Naive B cell (primary cell): ENCODE measurements around the gene MTHFD1L. TPM values are rescaled to one million over a fixed set of nuclear protein-coding genes. Genes with fewer than 3 reads are reported as not detected.
"Not testable (repeated sequence)": the region's sequence is repeated elsewhere in the genome, so short reads cannot be mapped to it uniquely, and the experiment has no call there.

Experiments
- ATAC-seq, 2 donors: fragments of 150-1000 bp; cut with Tn5 transposase; 2 replicates each; pipeline ENCODE4 v1.10.0; 2021; ENCODE audit warnings: low read depth in 2 of 2, mild to moderate bottlenecking in 2 of 2, moderate library complexity in 2 of 2
- DNase-seq: peaks from one replicate; pipeline ENCODE4 v3.0.0; 2022
- H3K27ac Mint-ChIP-seq, 6 donors: one replicate each; pipeline ENCODE4 v1.8.0; 2020 to 2022; ENCODE audit warnings: mild to moderate bottlenecking in 6 of 6, mixed read lengths in 6 of 6, moderate library complexity in 5 of 6, inconsistent platforms in 2 of 6
- H3K27me3 Mint-ChIP-seq, 3 donors: one replicate each; pipeline ENCODE4 v1.8.0; 2021 to 2022; ENCODE audit warnings: mixed read lengths in 3 of 3, mild to moderate bottlenecking in 1 of 3
- H3K36me3 Mint-ChIP-seq, 2 donors: one replicate each; pipeline ENCODE4 v1.8.0; 2020 to 2022; ENCODE audit warnings: mixed read lengths in 2 of 2, inconsistent platforms in 1 of 2, mild to moderate bottlenecking in 1 of 2
- H3K4me1 Mint-ChIP-seq, 3 donors: one replicate each; pipeline ENCODE4 v1.8.0; 2020 to 2022; ENCODE audit warnings: mixed read lengths in 3 of 3, inconsistent platforms in 1 of 3, mild to moderate bottlenecking in 1 of 3, moderate library complexity in 1 of 3
- H3K4me3 Mint-ChIP-seq, 8 donors: one replicate each; pipeline ENCODE4 v1.8.0; 2020 to 2022; ENCODE audit warnings: mild to moderate bottlenecking in 8 of 8, mixed read lengths in 8 of 8, moderate library complexity in 8 of 8, inconsistent platforms in 2 of 8
- H3K9me3 Mint-ChIP-seq, 7 donors: one replicate each; pipeline ENCODE4 v1.8.0; 2020 to 2022; ENCODE audit warnings: mixed read lengths in 7 of 7, mild to moderate bottlenecking in 5 of 7, inconsistent platforms in 2 of 7, moderate library complexity in 1 of 7
- polyA plus RNA-seq, 6 donors: library from polyadenylated mRNA; unstranded; fragments of 300-500 nt; fragmentation: Illumina TruSeq; gene quantifications; one replicate each; pipeline ENCODE4 v1.2.3, GENCODE V29; 2021; ENCODE audit warnings: low read depth in 6 of 6

The MTHFD1L gene
- polyA plus RNA-seq, 6 donors from 2014 or later, result 0.45 to 2.5 (median 1.5) TPM

- ATAC-seq, result no peak
- no peak overlapping the region for H3K27ac Mint-ChIP-seq
Observed at GRCh38 chr6:151027295-151027747, 161.8 kb downstream of the MTHFD1L start.

GRCh38 chr6:151027936-151028838 lies 162.7 kb downstream of the MTHFD1L start:
- ATAC-seq, result no peak
- no peak overlapping the region for H3K4me3 Mint-ChIP-seq
- no peak overlapping the region for H3K27ac Mint-ChIP-seq
- no peak for DNase-seq
- H3K4me1 Mint-ChIP-seq, result no peaks in the 10 kb centered on the region
- H3K27me3 Mint-ChIP-seq, result no peaks in the 10 kb centered on the region
- H3K9me3 Mint-ChIP-seq, result no peaks in the 10 kb centered on the region
- peaks cover 7 to 11% of the 10 kb centered on the region in 2 donors for H3K36me3 Mint-ChIP-seq

More at GRCh38 chr6:151027295-151027747, 161.8 kb downstream of the MTHFD1L start:
- DNase-seq, result no peak
- no peaks in the 10 kb centered on the region for H3K27me3 Mint-ChIP-seq
- no peak overlapping the region for H3K4me3 Mint-ChIP-seq
- H3K9me3 Mint-ChIP-seq, result no peaks in the 10 kb centered on the region
- H3K36me3 Mint-ChIP-seq, result peaks cover 7 to 17% of the 10 kb centered on the region in 2 donors
- no peaks in the 10 kb centered on the region for H3K4me1 Mint-ChIP-seq

- no peak for ATAC-seq
- no peaks in the 10 kb centered on the region for H3K9me3 Mint-ChIP-seq
- H3K27me3 Mint-ChIP-seq, result no peaks in the 10 kb centered on the region
- no peak overlapping the region for H3K4me3 Mint-ChIP-seq
- peaks cover 0 to 17% of the 10 kb centered on the region in 2 donors for H3K36me3 Mint-ChIP-seq
- no peak for DNase-seq
- no peaks in the 10 kb centered on the region for H3K4me1 Mint-ChIP-seq
- no peak overlapping the region for H3K27ac Mint-ChIP-seq
Observed at GRCh38 chr6:151029970-151030369, 164.5 kb downstream of the MTHFD1L start.

- Mint-ChIP-seq H3K9me3 (peaks cover 0 to under 1% (median 0%) of the 10 kb centered on the region in 7 donors), H3K27ac (no peak overlapping the region), H3K4me3 (no peak overlapping the region), H3K36me3 (peaks cover 6 to 20% of the 10 kb centered on the region in 2 donors), H3K27me3 (no peaks in the 10 kb centered on the region), H3K4me1 (no peaks in the 10 kb centered on the region)
- DNase-seq (no peak), ATAC-seq (no peak)
Observed at GRCh38 chr6:151032034-151032433, 166.5 kb downstream of the MTHFD1L start.

- ATAC-seq, result no peak
- H3K27me3 Mint-ChIP-seq, result no peaks in the 10 kb centered on the region
- H3K36me3 Mint-ChIP-seq, result peaks cover 27 to 37% of the 10 kb centered on the region in 2 donors
- no peaks in the 10 kb centered on the region for H3K4me1 Mint-ChIP-seq
- no peak overlapping the region for H3K4me3 Mint-ChIP-seq
- no peak for DNase-seq
- H3K27ac Mint-ChIP-seq, result no peak overlapping the region
- H3K9me3 Mint-ChIP-seq, result peaks cover 0 to 2% (median 0%) of the 10 kb centered on the region in 7 donors
Observed at GRCh38 chr6:151034825-151035781, 169.6 kb downstream of the MTHFD1L start.

- DNase-seq, H3K9me3 Mint-ChIP-seq, H3K27me3 Mint-ChIP-seq, H3K4me1 Mint-ChIP-seq, ATAC-seq, H3K4me3 Mint-ChIP-seq: not testable (repeated sequence)
- H3K27ac Mint-ChIP-seq, result peak overlapping the region in 1 of 6 donors; percentile 10
- peaks cover 27 to 37% of the 10 kb centered on the region in 2 donors for H3K36me3 Mint-ChIP-seq
Observed at GRCh38 chr6:151036211-151036721, 170.8 kb downstream of the MTHFD1L start.

GRCh38 chr6:151036869-151037680 lies 171.6 kb downstream of the MTHFD1L start:
- Mint-ChIP-seq H3K36me3 (peaks cover 27 to 37% of the 10 kb centered on the region in 2 donors), H3K4me3 (peak overlapping the region in 1 of 8 donors; percentile 29), H3K4me1 (no peaks in the 10 kb centered on the region), H3K27me3 (no peaks in the 10 kb centered on the region), H3K9me3 (peaks cover 0 to 2% (median 0%) of the 10 kb centered on the region in 7 donors), H3K27ac (no peak overlapping the region)
- DNase-seq, result no peak
- no peak for ATAC-seq

- H3K4me3 Mint-ChIP-seq, result no peak overlapping the region
- no peaks in the 10 kb centered on the region for H3K4me1 Mint-ChIP-seq
- H3K27ac Mint-ChIP-seq, result peak overlapping the region in 2 of 6 donors; percentile 8 to 27
Observed at GRCh38 chr6:151038616-151039015, 173.1 kb downstream of the MTHFD1L start.

GRCh38 chr6:151040888-151041521 lies 175.5 kb downstream of the MTHFD1L start:
- not testable (repeated sequence) for H3K4me3 Mint-ChIP-seq, H3K27ac Mint-ChIP-seq, H3K4me1 Mint-ChIP-seq, H3K9me3 Mint-ChIP-seq, DNase-seq, H3K27me3 Mint-ChIP-seq, ATAC-seq
- peaks cover 36 to 42% of the 10 kb centered on the region in 2 donors for H3K36me3 Mint-ChIP-seq

More at GRCh38 chr6:151038616-151039015, 173.1 kb downstream of the MTHFD1L start:
- peaks cover 0 to 2% (median 0%) of the 10 kb centered on the region in 7 donors for H3K9me3 Mint-ChIP-seq
- DNase-seq (no peak), ATAC-seq (no peak)
- H3K36me3 Mint-ChIP-seq, result peaks cover 27 to 33% of the 10 kb centered on the region in 2 donors
- no peaks in the 10 kb centered on the region for H3K27me3 Mint-ChIP-seq

GRCh38 chr6:151041686-151042085 lies 176.2 kb downstream of the MTHFD1L start:
- H3K36me3 Mint-ChIP-seq, result peaks cover 40% of the 10 kb centered on the region in 2 donors
- no peak for ATAC-seq

GRCh38 chr6:151042911-151043330 lies 177.4 kb downstream of the MTHFD1L start:
- not testable (repeated sequence) for DNase-seq, H3K27ac Mint-ChIP-seq, H3K9me3 Mint-ChIP-seq, H3K4me3 Mint-ChIP-seq, H3K4me1 Mint-ChIP-seq, ATAC-seq, H3K27me3 Mint-ChIP-seq
- peaks cover 35 to 37% of the 10 kb centered on the region in 2 donors for H3K36me3 Mint-ChIP-seq

More at GRCh38 chr6:151041686-151042085, 176.2 kb downstream of the MTHFD1L start:
- peaks cover 0 to 4% (median 4%) of the 10 kb centered on the region in 3 donors for H3K4me1 Mint-ChIP-seq
- H3K9me3 Mint-ChIP-seq, result peaks cover 0 to 2% (median 0%) of the 10 kb centered on the region in 7 donors
- H3K4me3 Mint-ChIP-seq, result no peak overlapping the region
- H3K27me3 Mint-ChIP-seq, result no peaks in the 10 kb centered on the region
- no peak for DNase-seq
- H3K27ac Mint-ChIP-seq, result no peak overlapping the region

- H3K36me3 Mint-ChIP-seq, result peaks cover 33 to 35% of the 10 kb centered on the region in 2 donors
- ATAC-seq (no peak), DNase-seq (no peak)
- H3K27ac Mint-ChIP-seq, result no peak overlapping the region
- no peaks in the 10 kb centered on the region for H3K27me3 Mint-ChIP-seq
- peaks cover 0 to 4% (median 4%) of the 10 kb centered on the region in 3 donors for H3K4me1 Mint-ChIP-seq
- H3K4me3 Mint-ChIP-seq, result no peak overlapping the region
- H3K9me3 Mint-ChIP-seq, result peaks cover 0 to 9% (median 5%) of the 10 kb centered on the region in 7 donors
Observed at GRCh38 chr6:151043944-151044343, 178.4 kb downstream of the MTHFD1L start.
